ENCODE data around the gene FAN1. TPM values are rescaled to one million over a fixed set of nuclear protein-coding genes. Genes with fewer than 3 reads are reported as not detected.
"Not testable (repeated sequence)": the region's sequence is repeated elsewhere in the genome, so short reads cannot be mapped to it uniquely, and the experiment has no call there.

FAN1 gene
- total and polyA plus RNA-seq, 2 of the 4 experiments (the other 2 are of a cell fraction): 7.6 to 12.4 TPM

DNA sequence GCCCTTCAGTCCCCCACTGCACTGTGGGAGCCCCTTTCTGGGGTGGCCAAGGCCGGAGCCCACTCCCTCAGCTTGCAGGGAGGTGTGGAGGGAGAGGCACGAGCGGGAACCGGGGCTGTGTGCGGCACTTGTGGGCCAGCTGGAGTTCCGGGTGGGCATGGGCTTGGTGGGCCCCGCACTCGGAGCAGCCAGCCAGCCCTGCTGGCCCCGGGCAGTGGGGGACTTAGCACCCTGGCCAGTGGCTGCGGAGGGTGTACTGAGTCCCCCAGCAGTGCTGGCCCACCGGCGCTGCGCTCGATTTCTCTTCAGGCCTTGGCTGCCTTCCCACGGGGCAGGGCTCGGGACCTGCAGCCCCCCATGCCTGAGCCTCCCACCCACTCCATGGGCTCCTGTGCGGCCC, 20.0 kb upstream of the FAN1 start:
- in situ Hi-C loops (cut with MboI; ENCODE audit: low sequenced_read_pairs); BruUV-seq (replicated peaks); CTCF ChIA-PET: not testable (repeated sequence)

More for the DNA sequence above, 20.0 kb upstream of the FAN1 start:
- WGBS, 2 experiments (ENCODE audit: extremely low coverage in 2 of 2, insufficient read length in 1 of 2): no CpG with 5 or more reads among the region's 17 CpGs
- H2BK20ac ChIP-seq (ENCODE audit: low read depth, low read length); H3K9me3 ChIP-seq (ENCODE audit: control insufficient read depth, insufficient read depth, low read length); intact Hi-C loops (cut with micrococcal nuclease); H3K27ac ChIP-seq (ENCODE audit: insufficient read depth, low read length); H2BK120ac ChIP-seq (ENCODE audit: low read depth, low read length); H2BK5ac ChIP-seq (ENCODE audit: low read depth, low read length, poor library complexity, severe bottlenecking); H4K5ac ChIP-seq (ENCODE audit: low read depth, low read length); POLR2A ChIA-PET (ENCODE audit: unreplicated experiment); H3K4me2 ChIP-seq (ENCODE audit: low read depth, low read length); H3K9me1 ChIP-seq (ENCODE audit: insufficient read depth, low read length); DNase-seq; H3K27me3 ChIP-seq (ENCODE audit: control insufficient read depth, insufficient read depth, low read length); ATAC-seq (ENCODE audit: low read depth); H3K4me3 ChIP-seq (ENCODE audit: insufficient read depth, low read depth, low read length); H3K4ac ChIP-seq (ENCODE audit: low read depth, low read length); H2AK5ac ChIP-seq (ENCODE audit: low read depth, low read length); H2BK15ac ChIP-seq (ENCODE audit: low read depth, low read length); H2AK9ac ChIP-seq (replicated peaks; ENCODE audit: low read depth, low read length, poor library complexity); H2AFZ ChIP-seq (replicated peaks; ENCODE audit: low read length, poor library complexity); H3K79me1 ChIP-seq (ENCODE audit: low read depth in 1 of 2, low read length in 2 of 2); H4K91ac ChIP-seq (ENCODE audit: insufficient read depth, low read depth, low read length); H3K36me3 ChIP-seq (ENCODE audit: control insufficient read depth, insufficient read depth, low read length); H4K8ac ChIP-seq (ENCODE audit: low read depth in 2 of 2, low read length in 2 of 2); H3K23ac ChIP-seq (ENCODE audit: low read depth, low read length); H3K4me1 ChIP-seq (ENCODE audit: control insufficient read depth, insufficient read depth, low read length); H3K14ac ChIP-seq (replicated peaks; ENCODE audit: low read depth, low read length); H3K18ac ChIP-seq (ENCODE audit: low read depth, low read length); H3K56ac ChIP-seq (ENCODE audit: extremely low read depth, insufficient read depth, low read length); H3K9ac ChIP-seq (ENCODE audit: low read depth, low read length); dilution Hi-C loops (cut with HindIII; ENCODE audit: low sequenced_read_pairs, unreplicated experiment); H4K20me1 ChIP-seq (ENCODE audit: insufficient read depth, low read length): not testable (repeated sequence)
